Vagina (tissue), 2 donors: ENCODE data around the gene CASKIN1. TPM values are rescaled to one million over a fixed set of nuclear protein-coding genes. Genes with fewer than 3 reads are reported as not detected.

Experiments
- DNase-seq, 2 donors: peaks; one replicate each; pipeline ENCODE4 v3.0.0-alpha.2; 2017; ENCODE audit errors: extremely low spot score in 2 of 2
- H3K27ac ChIP-seq: fragments of 200-600 bp; sonication (generic); one replicate; pipeline ENCODE4 v1.5.1; 2019
- H3K27me3 ChIP-seq: fragments of 200-600 bp; sonication (generic); one replicate; pipeline ENCODE4 v1.5.1; 2019
- H3K36me3 ChIP-seq, 2 donors: fragments of 200-600 bp; sonication (generic); one replicate each; pipeline ENCODE4 v1.5.1; 2017 to 2019
- H3K4me1 ChIP-seq: fragments of 200-600 bp; sonication (generic); one replicate; pipeline ENCODE4 v1.5.1; 2019
- H3K4me3 ChIP-seq, 2 donors: fragments of 200-600 bp; sonication (generic); 1 replicate in 1 of 2; 2 replicates in 1 of 2; pipeline ENCODE4 v1.5.1; 2016 to 2019
- H3K9me3 ChIP-seq: fragments of 200-600 bp; sonication (generic); one replicate; pipeline ENCODE4 v1.5.1; 2019
- CTCF ChIP-seq, 3 experiments: fragments of 450-650 bp in 2 of 3; fragments of 200-600 bp in 1 of 3; sonication (generic) in 1 of 3; IDR thresholded peaks; one replicate each; pipeline ENCODE4 v1.5.1; 2017 to 2019; ENCODE audit warnings: antibody characterized with exemption in 3 of 3, mild to moderate bottlenecking in 2 of 3, moderate library complexity in 2 of 3
- POLR2A ChIP-seq, 2 donors: fragments of 450-650 bp; IDR thresholded peaks; one replicate each; pipeline ENCODE4 v1.6.1; 2017; ENCODE audit warnings: antibody characterized with exemption in 2 of 2, mild to moderate bottlenecking in 2 of 2, moderate library complexity in 2 of 2
- POLR2AphosphoS5 ChIP-seq, 2 donors: sonication (generic); formaldehyde crosslinking; IDR thresholded peaks; one replicate each; pipeline ENCODE4 v1.9.0; 2017; ENCODE audit warnings: antibody characterized with exemption in 2 of 2, mild to moderate bottlenecking in 2 of 2, low read depth in 1 of 2; ENCODE audit not compliant: insufficient read depth in 1 of 2
- intact Hi-C: fragments of 100-400 bp; cut with DNase I; formaldehyde crosslinking; loops from one replicate; pipeline ENCODE4 v1.15.1; 2023
- total RNA-seq: library from RNA; depleted of rRNA; stranded (reverse); fragments of >200 nt; gene quantifications from one replicate; pipeline ENCODE4 v1.2.3, GENCODE V29; 2016

The CASKIN1 gene
- total RNA-seq, 1 donor from 2014 or later: 0.25 TPM

GRCh38 chr16:2147981-2148671 is 48.3 kb downstream of the CASKIN1 start, which contains the start of gene RAB26:
RAB26 (plus strand) TSS chr16:2148625; CDS start chr16:2148784, 159 bp downstream.
- no peaks in the 10 kb centered on the region for H3K36me3 ChIP-seq
- peaks cover 55% of the 10 kb centered on the region for H3K4me1 ChIP-seq
- no peak for DNase-seq

DNA sequence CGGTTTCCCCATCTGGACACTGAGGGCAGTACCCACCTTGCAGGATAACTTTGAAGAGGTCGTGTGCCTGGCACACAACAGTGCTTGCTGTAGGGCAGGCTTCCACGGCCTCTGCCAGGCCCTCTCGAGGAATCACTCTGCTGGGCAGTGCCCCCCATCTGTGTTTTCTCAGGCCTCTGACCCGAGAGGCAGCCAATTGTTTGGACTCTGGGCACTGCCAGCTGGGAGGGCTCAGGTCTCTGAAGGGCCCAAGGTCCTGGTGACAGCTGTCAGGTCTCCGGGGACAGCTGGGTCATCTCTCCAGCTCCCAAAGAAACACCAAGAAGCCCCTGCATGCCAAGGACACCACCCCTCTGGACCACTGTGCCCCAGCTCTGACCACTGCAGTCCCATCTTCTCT is 49.0 kb downstream of the CASKIN1 start:
- no peak overlapping the region for H3K4me3 ChIP-seq
- H3K27me3 ChIP-seq: no peaks in the 10 kb centered on the region
- TF ChIP-seq POLR2A (IDR thresholded peaks at IDR 0.05): no peak
- no peaks in the 10 kb centered on the region for H3K36me3 ChIP-seq
- no peak for DNase-seq
- H3K9me3 ChIP-seq: no peaks in the 10 kb centered on the region
- H3K4me1 ChIP-seq: peaks cover 48% of the 10 kb centered on the region
- H3K27ac ChIP-seq: peak overlapping the region; percentile 81
- intact Hi-C loops: no loop called here

More at GRCh38 chr16:2147981-2148671, 48.3 kb downstream of the CASKIN1 start, which contains the start of gene RAB26:
- Histone ChIP-seq H3K27me3 (no peaks in the 10 kb centered on the region), H3K4me3 (peak within 1 kb of the TSS; percentile 45 to 63), H3K9me3 (no peaks in the 10 kb centered on the region), H3K27ac (peak within 1 kb of the TSS; percentile 81)
- intact Hi-C loops: no loop called here
- TF ChIP-seq POLR2A (IDR thresholded peaks at IDR 0.05) (no peak), CTCF (IDR thresholded peaks at IDR 0.05) (no peak), POLR2AphosphoS5 (IDR thresholded peaks at IDR 0.05; ENCODE audit: insufficient read depth in 1 of 2, low read depth in 1 of 2) (peak; percentile 34 to 67)

DNA sequence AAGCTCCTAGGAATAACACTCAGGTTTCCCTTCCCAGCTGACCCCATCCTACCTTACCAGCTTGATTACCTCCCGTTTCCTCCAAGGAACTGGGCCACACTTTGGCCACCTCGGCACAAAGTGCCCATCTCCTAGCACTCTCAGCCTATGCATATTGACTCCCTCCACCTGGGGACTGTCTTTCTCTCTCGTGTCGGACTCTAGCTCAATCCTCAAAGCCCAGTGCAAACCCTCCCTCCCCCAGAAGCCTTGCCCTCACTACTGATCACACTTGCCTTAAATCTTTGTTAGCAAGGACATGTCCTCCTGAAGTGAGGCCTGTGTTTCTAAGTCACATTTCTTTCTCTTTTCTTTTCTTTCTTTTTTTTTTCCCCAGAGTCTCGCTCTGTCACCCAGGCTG is 50.6 kb downstream of the CASKIN1 start:
- intact Hi-C loops: no loop called here
- Histone ChIP-seq H3K9me3 (no peaks in the 10 kb centered on the region), H3K4me1 (peaks cover 32% of the 10 kb centered on the region), H3K27me3 (no peaks in the 10 kb centered on the region), H3K4me3 (no peak overlapping the region), H3K36me3 (no peaks in the 10 kb centered on the region), H3K27ac (no peak overlapping the region)
- TF ChIP-seq CTCF (IDR thresholded peaks at IDR 0.05): no peak
- no peak for TF ChIP-seq POLR2AphosphoS5 (IDR thresholded peaks at IDR 0.05; ENCODE audit: insufficient read depth in 1 of 2, low read depth in 1 of 2)
- no peak for TF ChIP-seq POLR2A (IDR thresholded peaks at IDR 0.05)
- DNase-seq: no peak

DNA sequence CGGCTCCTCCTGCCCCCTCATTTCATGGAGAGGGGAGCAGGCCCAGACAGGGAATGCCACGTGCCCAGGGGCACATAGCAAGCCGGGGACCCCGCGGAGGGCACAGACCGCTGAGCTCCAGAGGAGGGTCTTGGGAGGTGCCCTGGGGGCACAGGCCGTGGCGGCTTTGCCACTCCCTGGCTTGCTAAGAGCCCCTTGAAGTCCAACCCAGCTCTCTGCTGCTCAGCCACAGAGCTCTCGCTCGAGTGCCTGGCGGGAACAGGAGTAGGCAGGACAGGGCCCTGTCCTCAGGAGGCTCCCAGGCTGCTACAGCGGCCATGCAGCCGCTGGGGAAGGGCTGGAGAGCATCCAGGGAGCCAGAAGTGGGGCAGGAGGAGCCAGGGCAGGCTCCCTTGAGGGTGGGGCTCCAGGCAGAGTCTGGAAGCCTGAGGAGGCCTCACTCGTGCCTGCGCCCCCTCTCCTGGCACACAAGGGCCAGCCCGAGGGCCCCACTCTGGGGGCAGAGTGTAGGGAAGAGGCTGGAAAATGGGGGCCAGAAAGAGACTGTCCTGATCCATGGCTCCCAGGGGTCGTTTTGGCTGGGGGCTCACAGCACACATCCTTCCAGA is 52.4 kb downstream of the CASKIN1 start:
- TF ChIP-seq POLR2A (IDR thresholded peaks at IDR 0.05): no peak
- TF ChIP-seq POLR2AphosphoS5 (IDR thresholded peaks at IDR 0.05; ENCODE audit: insufficient read depth in 1 of 2, low read depth in 1 of 2): no peak
- no peak for TF ChIP-seq CTCF (IDR thresholded peaks at IDR 0.05)
- Histone ChIP-seq H3K27me3 (no peaks in the 10 kb centered on the region), H3K27ac (no peak overlapping the region), H3K4me1 (peaks cover 22% of the 10 kb centered on the region), H3K9me3 (no peaks in the 10 kb centered on the region), H3K4me3 (no peak overlapping the region), H3K36me3 (no peaks in the 10 kb centered on the region)
- DNase-seq: no peak
- intact Hi-C loops: loop anchor here (5.0 kb wide), 1 partner anchor 122 kb away; no protein-coding TSS in a partner anchor

DNA sequence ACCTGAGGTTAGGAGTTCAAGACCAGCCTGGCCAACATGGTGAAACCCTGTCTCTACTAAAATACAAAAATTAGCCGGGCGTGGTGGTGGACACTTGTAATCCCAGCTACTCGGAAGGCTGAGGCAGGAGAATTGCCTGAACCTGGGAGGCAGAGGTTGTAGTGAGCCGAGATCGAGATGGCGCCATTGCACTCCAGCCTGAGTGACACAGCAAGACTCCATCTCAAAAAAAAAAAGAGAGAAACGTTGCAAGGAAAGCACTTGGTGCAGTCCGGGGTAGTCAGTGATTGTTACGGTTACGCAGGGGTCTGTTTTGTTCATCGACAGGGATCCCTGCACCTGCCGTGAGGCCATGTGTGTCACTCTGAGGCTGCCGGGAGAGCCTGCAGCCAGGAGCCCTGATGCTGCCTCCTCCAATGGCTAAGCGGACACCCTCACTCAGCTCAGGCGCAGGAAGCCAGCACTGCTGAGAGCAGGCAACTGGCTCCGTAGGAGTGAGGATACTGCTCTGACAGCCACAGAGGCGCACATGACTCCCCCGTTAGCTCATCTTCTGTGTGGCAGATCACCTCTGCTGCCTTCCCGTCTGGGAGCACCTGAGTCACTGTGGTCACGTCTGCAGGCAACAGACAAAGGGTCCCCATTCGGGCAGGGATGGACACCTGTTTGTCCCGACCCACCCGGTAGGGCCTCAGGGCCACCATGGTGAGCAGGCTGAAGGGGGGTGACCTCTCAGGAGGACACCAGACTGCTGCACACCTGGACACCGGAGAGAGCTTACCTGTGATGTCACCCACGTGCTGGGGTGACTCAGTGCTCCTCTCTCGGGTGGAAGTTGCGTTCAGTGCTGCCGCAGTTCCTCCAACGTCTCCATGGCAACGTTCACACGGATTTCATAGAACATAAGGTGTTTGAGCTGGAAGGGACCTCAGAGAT is 53.2 kb downstream of the CASKIN1 start:
- TF ChIP-seq POLR2A (IDR thresholded peaks at IDR 0.05): no peak
- no peak for TF ChIP-seq CTCF (IDR thresholded peaks at IDR 0.05)
- no peak for TF ChIP-seq POLR2AphosphoS5 (IDR thresholded peaks at IDR 0.05; ENCODE audit: insufficient read depth in 1 of 2, low read depth in 1 of 2)
- intact Hi-C loops: loop anchor here (5.0 kb wide), 1 partner anchor 121 kb away; no protein-coding TSS in a partner anchor

More for the DNA sequence above, 53.2 kb downstream of the CASKIN1 start:
- no peak for DNase-seq
- Histone ChIP-seq H3K4me3 (no peak overlapping the region), H3K9me3 (no peaks in the 10 kb centered on the region), H3K27ac (no peak overlapping the region), H3K27me3 (no peaks in the 10 kb centered on the region), H3K36me3 (no peaks in the 10 kb centered on the region), H3K4me1 (peaks cover 15% of the 10 kb centered on the region)
